GM12878 (cell line): ENCODE results near the gene MRPS22. TPM values are rescaled to one million over a fixed set of nuclear protein-coding genes. Genes with fewer than 3 reads are reported as not detected.

Experiments used
- ATAC-seq: fragments of 200-7000 bp; cut with Tn5 transposase; 3 replicates; pipeline ENCODE4 v1.9.1; 2020; ENCODE audit warnings: mild to moderate bottlenecking, moderate library complexity
- BruUV-seq: library from RNA; stranded (reverse); fragments of 400-500 nt; replicated peaks from 2 replicates; lab custom pipeline; 2021; lab: Mats Ljungman, UMichigan
- CTCF ChIA-PET: fragments of 300-600 bp; sonication (Branson Sonifier 250); formaldehyde crosslinking; extraction: SDS; loops from one replicate; lab custom pipeline; 2021; ENCODE audit warnings: inconsistent platforms; lab: Yijun Ruan, JAX
- POLR2A ChIA-PET: fragments of 350-600 bp; formaldehyde crosslinking; extraction: SDS; loops from one replicate; lab custom pipeline; 2021; ENCODE audit warnings: inconsistent platforms; lab: Charles Lee
- RAD21 ChIA-PET: fragments of 300-600 bp; sonication (Branson Sonifier 250); formaldehyde crosslinking; loops from one replicate; lab custom pipeline; 2023; ENCODE audit warnings: antibody characterized with exemption; ENCODE audit not compliant: unreplicated experiment; lab: Charles Lee
- SMC1A ChIA-PET: fragments of 300-600 bp; sonication (Branson Sonifier 250); formaldehyde crosslinking; loops from one replicate; lab custom pipeline; 2023; ENCODE audit not compliant: unreplicated experiment, uncharacterized antibody; lab: Charles Lee
- DNase-seq: peaks from one replicate; pipeline ENCODE4 v3.0.0-alpha.2; 2011; ENCODE audit warnings: low read depth, low spot score
- FAIRE-seq: peaks from 3 replicates; lab custom pipeline; 2011; peaks lifted over from hg19 to GRCh38; lab: Jason Lieb, UNC
- H2AFZ ChIP-seq: 2 replicates; pipeline ENCODE4 v1.6.0; 2011; ENCODE audit warnings: low read depth, low read length, control low read depth; ENCODE audit not compliant: control insufficient read depth
- H3K27ac ChIP-seq: 2 replicates; pipeline ENCODE4 v1.5.1; 2011; ENCODE audit warnings: control low read depth; ENCODE audit not compliant: control insufficient read depth, insufficient read depth
- H3K27me3 ChIP-seq, 2 experiments: replicated peaks in 1 of 2; 2 replicates each; pipeline versions ENCODE4 v1.6.0 to v1.6.1; 2011; ENCODE audit warnings: low read length in 1 of 2; ENCODE audit not compliant: control insufficient read depth in 2 of 2, insufficient read depth in 2 of 2
- H3K36me3 ChIP-seq, 2 experiments: 2 replicates each; pipeline ENCODE4 v1.5.1; 2011; ENCODE audit warnings: low read length in 1 of 2; ENCODE audit not compliant: control insufficient read depth in 2 of 2, insufficient read depth in 2 of 2
- H3K4me1 ChIP-seq: 2 replicates; pipeline ENCODE4 v1.6.1; 2011; ENCODE audit warnings: mild to moderate bottlenecking, low read length, moderate library complexity, mixed read lengths; ENCODE audit not compliant: control insufficient read depth, insufficient read depth
- H3K4me2 ChIP-seq: 2 replicates; pipeline ENCODE4 v1.6.0; 2011; ENCODE audit warnings: control low read depth; ENCODE audit not compliant: control insufficient read depth, insufficient read depth
- H3K4me3 ChIP-seq: fragments of 200-600 bp; sonication (generic); 2 replicates; pipeline ENCODE4 v1.5.1; 2016
- H3K79me2 ChIP-seq: 2 replicates; pipeline ENCODE4 v1.6.0; 2011; ENCODE audit warnings: low read length; ENCODE audit not compliant: control insufficient read depth, insufficient read depth
- H3K9ac ChIP-seq: 2 replicates; pipeline ENCODE4 v1.8.0; 2011; ENCODE audit warnings: low read length, control low read depth, mixed read lengths; ENCODE audit not compliant: control insufficient read depth, insufficient read depth
- H3K9me3 ChIP-seq: replicated peaks from 3 replicates; pipeline ENCODE4 v1.5.1; 2011; ENCODE audit warnings: mild to moderate bottlenecking, low read length; ENCODE audit not compliant: control insufficient read depth, insufficient read depth
- H4K20me1 ChIP-seq: 2 replicates; pipeline ENCODE4 v1.6.0; 2011; ENCODE audit not compliant: control insufficient read depth, insufficient read depth
- BCL11A ChIP-seq: IDR thresholded peaks from 2 replicates; pipeline ENCODE4 v1.6.1; 2011; ENCODE audit warnings: low read depth, low read length
- MYC ChIP-seq: IDR thresholded peaks from 2 replicates; pipeline ENCODE4 v1.6.1; 2011; ENCODE audit warnings: mild to moderate bottlenecking, low read length, moderate library complexity, inconsistent platforms; ENCODE audit not compliant: insufficient read depth, insufficient replicate concordance, insufficient read length, severe bottlenecking
- NBN ChIP-seq: fragments of 450-650 bp; IDR thresholded peaks from 2 replicates; pipeline ENCODE4 v1.6.1; 2016
- PRDM15 ChIP-seq: fragments of 450-650 bp; formaldehyde crosslinking; IDR thresholded peaks from 2 replicates; pipeline ENCODE4 v1.4.0; 2020; ENCODE audit warnings: mild to moderate bottlenecking, moderate library complexity
- WRNIP1 ChIP-seq: IDR thresholded peaks from 2 replicates; pipeline ENCODE4 v1.6.1; 2011; ENCODE audit warnings: low read depth, low read length, improper control_type of control experiment, borderline replicate concordance
- WGBS: methylation state at CpG from one replicate; pipeline ENCODE4 v1.1.6; 2016; ENCODE audit warnings: low lambda C conversion rate; ENCODE audit not compliant: insufficient replicate concordance, insufficient coverage; ENCODE audit errors: missing lambda C conversion rate; 5-methylcytosine and 5-hydroxymethylcytosine counted together
- in situ Hi-C: fragments of 300-500 bp; cut with MboI; formaldehyde crosslinking; loops from 9 replicates; pipeline ENCODE4 v1.14.3; 2018; ENCODE audit warnings: mixed read lengths
- intact Hi-C: fragments of 100-400 bp; cut with micrococcal nuclease; formaldehyde crosslinking; loops from one replicate; pipeline ENCODE4 v1.14.2; 2022; ENCODE audit not compliant: unreplicated experiment
- polyA plus RNA-seq, 11 experiments: library from polyadenylated mRNA; depleted of rRNA in 4 of 11; unstranded in 6 of 11; stranded (reverse) in 5 of 11; fragments of >200 nt; fragmentation: Nextera tagmentation in 4 of 11; fragmentation: Illumina TruSeq in 1 of 11; extraction: Ambion mirVana in 4 of 11; extraction: Trizol in 1 of 11; gene quantifications; 1 replicate in 1 of 11; 2 replicates in 10 of 11; pipeline versions ENCODE4 v1.2.1 to v1.2.3, GENCODE V29; 2011 to 2016; ENCODE audit warnings: inconsistent platforms in 2 of 11, missing spikeins in 2 of 11, low read depth in 1 of 11
- total RNA-seq, 4 experiments: library from RNA; depleted of rRNA in 3 of 4; stranded (reverse); fragments of >200 nt in 3 of 4; fragmentation: Illumina TruSeq in 1 of 4; extraction: Trizol in 1 of 4; gene quantifications; 2 replicates each; pipeline versions ENCODE4 v1.2.1 to v1.2.3, GENCODE V29; 2013 to 2021
- TF ChIP-seq, protein P1 (sequence below): IDR thresholded peaks from 2 replicates; pipeline ENCODE4 v1.6.1; 2012; ENCODE audit warnings: improper control_type of control experiment, low read depth, low read length; ENCODE audit not compliant: insufficient replicate concordance
- TF ChIP-seq, protein P2 (sequence below): fragments of 450-650 bp; IDR thresholded peaks from 2 replicates; pipeline ENCODE4 v1.6.1; 2017; ENCODE audit warnings: mild to moderate bottlenecking, moderate library complexity

The MRPS22 gene
- total and polyA plus RNA-seq, 10 of the 15 experiments (the other 5 are each of a cell fraction or from before 2014, with no cell fraction given), result 44.3 to 146 (median 75.2) TPM

GRCh38 chr3:139306078-139306477, 37.7 kb upstream of the MRPS22 start (continued):
- TF ChIP-seq, protein P1, sequence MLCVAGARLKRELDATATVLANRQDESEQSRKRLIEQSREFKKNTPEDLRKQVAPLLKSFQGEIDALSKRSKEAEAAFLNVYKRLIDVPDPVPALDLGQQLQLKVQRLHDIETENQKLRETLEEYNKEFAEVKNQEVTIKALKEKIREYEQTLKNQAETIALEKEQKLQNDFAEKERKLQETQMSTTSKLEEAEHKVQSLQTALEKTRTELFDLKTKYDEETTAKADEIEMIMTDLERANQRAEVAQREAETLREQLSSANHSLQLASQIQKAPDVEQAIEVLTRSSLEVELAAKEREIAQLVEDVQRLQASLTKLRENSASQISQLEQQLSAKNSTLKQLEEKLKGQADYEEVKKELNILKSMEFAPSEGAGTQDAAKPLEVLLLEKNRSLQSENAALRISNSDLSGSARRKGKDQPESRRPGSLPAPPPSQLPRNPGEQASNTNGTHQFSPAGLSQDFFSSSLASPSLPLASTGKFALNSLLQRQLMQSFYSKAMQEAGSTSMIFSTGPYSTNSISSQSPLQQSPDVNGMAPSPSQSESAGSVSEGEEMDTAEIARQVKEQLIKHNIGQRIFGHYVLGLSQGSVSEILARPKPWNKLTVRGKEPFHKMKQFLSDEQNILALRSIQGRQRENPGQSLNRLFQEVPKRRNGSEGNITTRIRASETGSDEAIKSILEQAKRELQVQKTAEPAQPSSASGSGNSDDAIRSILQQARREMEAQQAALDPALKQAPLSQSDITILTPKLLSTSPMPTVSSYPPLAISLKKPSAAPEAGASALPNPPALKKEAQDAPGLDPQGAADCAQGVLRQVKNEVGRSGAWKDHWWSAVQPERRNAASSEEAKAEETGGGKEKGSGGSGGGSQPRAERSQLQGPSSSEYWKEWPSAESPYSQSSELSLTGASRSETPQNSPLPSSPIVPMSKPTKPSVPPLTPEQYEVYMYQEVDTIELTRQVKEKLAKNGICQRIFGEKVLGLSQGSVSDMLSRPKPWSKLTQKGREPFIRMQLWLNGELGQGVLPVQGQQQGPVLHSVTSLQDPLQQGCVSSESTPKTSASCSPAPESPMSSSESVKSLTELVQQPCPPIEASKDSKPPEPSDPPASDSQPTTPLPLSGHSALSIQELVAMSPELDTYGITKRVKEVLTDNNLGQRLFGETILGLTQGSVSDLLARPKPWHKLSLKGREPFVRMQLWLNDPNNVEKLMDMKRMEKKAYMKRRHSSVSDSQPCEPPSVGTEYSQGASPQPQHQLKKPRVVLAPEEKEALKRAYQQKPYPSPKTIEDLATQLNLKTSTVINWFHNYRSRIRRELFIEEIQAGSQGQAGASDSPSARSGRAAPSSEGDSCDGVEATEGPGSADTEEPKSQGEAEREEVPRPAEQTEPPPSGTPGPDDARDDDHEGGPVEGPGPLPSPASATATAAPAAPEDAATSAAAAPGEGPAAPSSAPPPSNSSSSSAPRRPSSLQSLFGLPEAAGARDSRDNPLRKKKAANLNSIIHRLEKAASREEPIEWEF, result no peak
- no peak for TF ChIP-seq BCL11A

GRCh38 chr3:139307072-139307491, 36.7 kb upstream of the MRPS22 start:
- FAIRE-seq (no peak), ATAC-seq (no peak), DNase-seq (no peak)
- H3K9me3 ChIP-seq, result no peaks in the 10 kb centered on the region
- H2AFZ ChIP-seq, result no peak overlapping the region
- intact Hi-C loops (no loop called here), in situ Hi-C loops (no loop called here)
- no peaks in the 10 kb centered on the region for H4K20me1 ChIP-seq
- H3K9ac ChIP-seq, result no peak overlapping the region
- H3K4me2 ChIP-seq, result no peak overlapping the region
- no peaks in the 10 kb centered on the region; a peak in 1 of 4 replicates for H3K27me3 ChIP-seq
- H3K4me3 ChIP-seq, result no peak overlapping the region
- no peaks in the 10 kb centered on the region for H3K36me3 ChIP-seq
- CTCF ChIA-PET, result no interaction called here
- no peaks in the 10 kb centered on the region for H3K4me1 ChIP-seq
- SMC1A ChIA-PET, result no interaction called here
- POLR2A ChIA-PET, result no interaction called here
- RAD21 ChIA-PET, result no interaction called here
- 0% methylated on average over 1 of the region's 1 CpG for WGBS
- H3K27ac ChIP-seq, result no peak overlapping the region
- no peaks in the 10 kb centered on the region for H3K79me2 ChIP-seq
- no TSS peak for BruUV-seq
- no peak for TF ChIP-seq PRDM15 (CRISPR knock-in tag)
- TF ChIP-seq, protein P2, sequence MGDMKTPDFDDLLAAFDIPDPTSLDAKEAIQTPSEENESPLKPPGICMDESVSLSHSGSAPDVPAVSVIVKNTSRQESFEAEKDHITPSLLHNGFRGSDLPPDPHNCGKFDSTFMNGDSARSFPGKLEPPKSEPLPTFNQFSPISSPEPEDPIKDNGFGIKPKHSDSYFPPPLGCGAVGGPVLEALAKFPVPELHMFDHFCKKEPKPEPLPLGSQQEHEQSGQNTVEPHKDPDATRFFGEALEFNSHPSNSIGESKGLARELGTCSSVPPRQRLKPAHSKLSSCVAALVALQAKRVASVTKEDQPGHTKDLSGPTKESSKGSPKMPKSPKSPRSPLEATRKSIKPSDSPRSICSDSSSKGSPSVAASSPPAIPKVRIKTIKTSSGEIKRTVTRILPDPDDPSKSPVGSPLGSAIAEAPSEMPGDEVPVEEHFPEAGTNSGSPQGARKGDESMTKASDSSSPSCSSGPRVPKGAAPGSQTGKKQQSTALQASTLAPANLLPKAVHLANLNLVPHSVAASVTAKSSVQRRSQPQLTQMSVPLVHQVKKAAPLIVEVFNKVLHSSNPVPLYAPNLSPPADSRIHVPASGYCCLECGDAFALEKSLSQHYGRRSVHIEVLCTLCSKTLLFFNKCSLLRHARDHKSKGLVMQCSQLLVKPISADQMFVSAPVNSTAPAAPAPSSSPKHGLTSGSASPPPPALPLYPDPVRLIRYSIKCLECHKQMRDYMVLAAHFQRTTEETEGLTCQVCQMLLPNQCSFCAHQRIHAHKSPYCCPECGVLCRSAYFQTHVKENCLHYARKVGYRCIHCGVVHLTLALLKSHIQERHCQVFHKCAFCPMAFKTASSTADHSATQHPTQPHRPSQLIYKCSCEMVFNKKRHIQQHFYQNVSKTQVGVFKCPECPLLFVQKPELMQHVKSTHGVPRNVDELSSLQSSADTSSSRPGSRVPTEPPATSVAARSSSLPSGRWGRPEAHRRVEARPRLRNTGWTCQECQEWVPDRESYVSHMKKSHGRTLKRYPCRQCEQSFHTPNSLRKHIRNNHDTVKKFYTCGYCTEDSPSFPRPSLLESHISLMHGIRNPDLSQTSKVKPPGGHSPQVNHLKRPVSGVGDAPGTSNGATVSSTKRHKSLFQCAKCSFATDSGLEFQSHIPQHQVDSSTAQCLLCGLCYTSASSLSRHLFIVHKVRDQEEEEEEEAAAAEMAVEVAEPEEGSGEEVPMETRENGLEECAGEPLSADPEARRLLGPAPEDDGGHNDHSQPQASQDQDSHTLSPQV, result no peak
- no peak for TF ChIP-seq NBN
- no peak for TF ChIP-seq MYC
- no peak for TF ChIP-seq WRNIP1
